K562 (cell line): Measurements from ENCODE around the gene UBE2E1. TPM values are rescaled to one million over a fixed set of nuclear protein-coding genes. Genes with fewer than 3 reads are reported as not detected.

Experiments
- CEBPB ChIP-seq: fragments of 450-650 bp; IDR thresholded peaks from 2 replicates; pipeline ENCODE4 v1.6.1; 2016; ENCODE audit warnings: missing genetic modification characterization, missing compliant biosample characterization
- CHD2 ChIP-seq: IDR thresholded peaks from 2 replicates; pipeline ENCODE4 v1.6.1; 2011; ENCODE audit warnings: low read depth, low read length
- JUN ChIP-seq, 2 experiments: sonication (generic) in 1 of 2; formaldehyde crosslinking in 1 of 2; IDR thresholded peaks; 2 replicates each; pipeline versions ENCODE4 v1.6.1 to v1.8.0; 2012 to 2022; ENCODE audit warnings: borderline replicate concordance in 2 of 2, mild to moderate bottlenecking in 2 of 2, improper control_type of control experiment in 1 of 2, low read depth in 1 of 2, low read length in 1 of 2, missing genetic modification reagents in 1 of 2
- KAT8 ChIP-seq: fragments of 450-650 bp; IDR thresholded peaks from 2 replicates; pipeline ENCODE4 v1.6.1; 2016; ENCODE audit warnings: low read depth, mild to moderate bottlenecking
- KDM2B ChIP-seq: fragments of 250-450 bp; sonication (Bioruptor Pico); IDR thresholded peaks from 2 replicates; pipeline ENCODE4 v1.8.0; 2021; ENCODE audit warnings: mild to moderate bottlenecking, moderate library complexity
- MYBL2 ChIP-seq, 2 experiments: fragments of 450-650 bp in 1 of 2; sonication (generic) in 1 of 2; formaldehyde crosslinking in 1 of 2; IDR thresholded peaks; 2 replicates each; pipeline versions ENCODE4 v1.6.1 to v1.8.1; 2017 to 2022; ENCODE audit warnings: borderline replicate concordance in 1 of 2, inconsistent platforms in 1 of 2, low read depth in 1 of 2, mild to moderate bottlenecking in 1 of 2, missing genetic modification reagents in 1 of 2, moderate library complexity in 1 of 2
- TAF1 ChIP-seq: IDR thresholded peaks from 2 replicates; pipeline ENCODE4 v1.6.1; 2011; ENCODE audit warnings: mild to moderate bottlenecking, low read length, moderate library complexity; ENCODE audit not compliant: insufficient read depth, control insufficient read depth, severe bottlenecking; ENCODE audit errors: extremely low read depth
- TAF9B ChIP-seq: fragments of 450-650 bp; IDR thresholded peaks from 2 replicates; pipeline ENCODE4 v1.6.1; 2018; ENCODE audit warnings: mild to moderate bottlenecking; ENCODE audit not compliant: partially characterized antibody
- ZBTB11 ChIP-seq, 3 experiments: fragments of 200-800 bp in 1 of 3; fragments of 250-450 bp in 1 of 3; fragments of 450-650 bp in 1 of 3; sonication (Bioruptor Pico) in 1 of 3; sonication (Bioruptor generic) in 1 of 3; formaldehyde crosslinking in 1 of 3; IDR thresholded peaks; 2 replicates each; pipeline versions ENCODE4 v1.6.1 to v1.8.0; 2016 to 2022; ENCODE audit warnings: mild to moderate bottlenecking in 2 of 3, missing genetic modification characterization in 2 of 3, missing compliant biosample characterization in 1 of 3, moderate library complexity in 1 of 3
- ZEB2 ChIP-seq: fragments of 450-650 bp; IDR thresholded peaks from 2 replicates; pipeline ENCODE4 v1.6.1; 2016
- ZNF311 ChIP-seq: fragments of 250-450 bp; sonication (Bioruptor Pico); IDR thresholded peaks from 2 replicates; pipeline ENCODE4 v1.4.0; 2020; ENCODE audit warnings: mild to moderate bottlenecking, moderate library complexity
- polyA plus RNA-seq, 8 experiments: library from polyadenylated mRNA; depleted of rRNA in 4 of 8; stranded (reverse) in 5 of 8; unstranded in 3 of 8; fragments of >200 nt; fragmentation: Nextera tagmentation in 2 of 8; fragmentation: Illumina TruSeq in 1 of 8; extraction: Ambion mirVana in 2 of 8; extraction: Trizol in 1 of 8; gene quantifications; 2 replicates each; pipeline versions ENCODE4 v1.2.1 to v1.2.3, GENCODE V29; 2011 to 2014; ENCODE audit warnings: inconsistent platforms in 1 of 8, missing spikeins in 1 of 8
- total RNA-seq, 7 experiments: library from RNA; depleted of rRNA in 6 of 7; stranded (reverse); fragments of >200 nt in 6 of 7; fragmentation: Illumina TruSeq in 2 of 7; extraction: Trizol in 2 of 7; gene quantifications; 2 replicates each; pipeline versions ENCODE4 v1.2.1 to v1.2.3, GENCODE V29; 2011 to 2021; ENCODE audit warnings: low replicate concordance in 1 of 7
- TF ChIP-seq, protein P1 (sequence below): IDR thresholded peaks from 2 replicates; pipeline ENCODE4 v1.6.1; 2014; ENCODE audit warnings: antibody characterized with exemption
- TF ChIP-seq, protein P2 (sequence below): sonication (generic); formaldehyde crosslinking; IDR thresholded peaks from 2 replicates; pipeline ENCODE4 v1.9.0; 2022; ENCODE audit warnings: mild to moderate bottlenecking, missing genetic modification reagents
- TF ChIP-seq, protein P3 (sequence below): sonication (generic); formaldehyde crosslinking; IDR thresholded peaks from 2 replicates; pipeline ENCODE4 v1.8.1; 2022; ENCODE audit warnings: missing genetic modification reagents
- TF ChIP-seq, protein P4 (sequence below): sonication (generic); formaldehyde crosslinking; IDR thresholded peaks from 2 replicates; pipeline ENCODE4 v1.8.0; 2022; ENCODE audit warnings: mild to moderate bottlenecking, missing genetic modification reagents, borderline replicate concordance

UBE2E1 gene
- total and polyA plus RNA-seq, 9 of the 15 experiments (the other 6 are each of a cell fraction or from before 2014, with no cell fraction given): 54.4 to 294 (median 165) TPM

GRCh38 chr3:23916886-23917678, 111.3 kb downstream of the UBE2E1 start, which contains the start of the genes NKIRAS1 and RPL15 (continued):
- TF ChIP-seq, protein P1, sequence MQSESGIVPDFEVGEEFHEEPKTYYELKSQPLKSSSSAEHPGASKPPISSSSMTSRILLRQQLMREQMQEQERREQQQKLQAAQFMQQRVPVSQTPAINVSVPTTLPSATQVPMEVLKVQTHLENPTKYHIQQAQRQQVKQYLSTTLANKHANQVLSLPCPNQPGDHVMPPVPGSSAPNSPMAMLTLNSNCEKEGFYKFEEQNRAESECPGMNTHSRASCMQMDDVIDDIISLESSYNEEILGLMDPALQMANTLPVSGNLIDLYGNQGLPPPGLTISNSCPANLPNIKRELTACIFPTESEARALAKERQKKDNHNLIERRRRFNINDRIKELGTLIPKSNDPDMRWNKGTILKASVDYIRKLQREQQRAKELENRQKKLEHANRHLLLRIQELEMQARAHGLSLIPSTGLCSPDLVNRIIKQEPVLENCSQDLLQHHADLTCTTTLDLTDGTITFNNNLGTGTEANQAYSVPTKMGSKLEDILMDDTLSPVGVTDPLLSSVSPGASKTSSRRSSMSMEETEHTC: no peak; the same call in 1 of the 2 replicates
- TF ChIP-seq CEBPB (tag): no peak
- TF ChIP-seq TAF1: peak; percentile 99
- TF ChIP-seq ZNF311 (CRISPR knock-in tag): peak; percentile 69; the same call in 1 of the 2 replicates
- 0 out of 2 replicates have a peak, but pooled peaks have one; percentile 10 for TF ChIP-seq KDM2B (CRISPR knock-in tag)
- 0 out of 2 replicates have a peak, but pooled peaks have one; percentile 64 for TF ChIP-seq KAT8
- peak; percentile 34 to 91 (median 67); a peak in 3 of 6 replicates for TF ChIP-seq ZBTB11 (CRISPR knock-in tag; IDR thresholded peaks at IDR 0.05)
- peak; percentile 84 for TF ChIP-seq CHD2
- TF ChIP-seq, protein P2, sequence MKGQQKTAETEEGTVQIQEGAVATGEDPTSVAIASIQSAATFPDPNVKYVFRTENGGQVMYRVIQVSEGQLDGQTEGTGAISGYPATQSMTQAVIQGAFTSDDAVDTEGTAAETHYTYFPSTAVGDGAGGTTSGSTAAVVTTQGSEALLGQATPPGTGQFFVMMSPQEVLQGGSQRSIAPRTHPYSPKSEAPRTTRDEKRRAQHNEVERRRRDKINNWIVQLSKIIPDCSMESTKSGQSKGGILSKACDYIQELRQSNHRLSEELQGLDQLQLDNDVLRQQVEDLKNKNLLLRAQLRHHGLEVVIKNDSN (CRISPR knock-in tag): peak; percentile 59
- TF ChIP-seq, protein P3, sequence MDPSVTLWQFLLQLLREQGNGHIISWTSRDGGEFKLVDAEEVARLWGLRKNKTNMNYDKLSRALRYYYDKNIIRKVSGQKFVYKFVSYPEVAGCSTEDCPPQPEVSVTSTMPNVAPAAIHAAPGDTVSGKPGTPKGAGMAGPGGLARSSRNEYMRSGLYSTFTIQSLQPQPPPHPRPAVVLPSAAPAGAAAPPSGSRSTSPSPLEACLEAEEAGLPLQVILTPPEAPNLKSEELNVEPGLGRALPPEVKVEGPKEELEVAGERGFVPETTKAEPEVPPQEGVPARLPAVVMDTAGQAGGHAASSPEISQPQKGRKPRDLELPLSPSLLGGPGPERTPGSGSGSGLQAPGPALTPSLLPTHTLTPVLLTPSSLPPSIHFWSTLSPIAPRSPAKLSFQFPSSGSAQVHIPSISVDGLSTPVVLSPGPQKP (CRISPR knock-in tag): 0 out of 2 replicates have a peak, but pooled peaks have one; percentile 30
- peak; percentile 63; the same call in 1 of the 2 replicates for TF ChIP-seq JUN (IDR thresholded peaks at IDR 0.05; ENCODE audit: borderline replicate concordance, low read depth, low read length)
- no peak for TF ChIP-seq JUN (CRISPR knock-in tag; IDR thresholded peaks at IDR 0.05; ENCODE audit: borderline replicate concordance)
- TF ChIP-seq TAF9B: peak; percentile 100
- no peak for TF ChIP-seq MYBL2 (IDR thresholded peaks at IDR 0.05; ENCODE audit: low read depth)
- no peak for TF ChIP-seq MYBL2 (CRISPR knock-in tag; IDR thresholded peaks at IDR 0.05; ENCODE audit: borderline replicate concordance)
- TF ChIP-seq ZEB2: no peak; the same call in 1 of the 2 replicates
- TF ChIP-seq, protein P4, sequence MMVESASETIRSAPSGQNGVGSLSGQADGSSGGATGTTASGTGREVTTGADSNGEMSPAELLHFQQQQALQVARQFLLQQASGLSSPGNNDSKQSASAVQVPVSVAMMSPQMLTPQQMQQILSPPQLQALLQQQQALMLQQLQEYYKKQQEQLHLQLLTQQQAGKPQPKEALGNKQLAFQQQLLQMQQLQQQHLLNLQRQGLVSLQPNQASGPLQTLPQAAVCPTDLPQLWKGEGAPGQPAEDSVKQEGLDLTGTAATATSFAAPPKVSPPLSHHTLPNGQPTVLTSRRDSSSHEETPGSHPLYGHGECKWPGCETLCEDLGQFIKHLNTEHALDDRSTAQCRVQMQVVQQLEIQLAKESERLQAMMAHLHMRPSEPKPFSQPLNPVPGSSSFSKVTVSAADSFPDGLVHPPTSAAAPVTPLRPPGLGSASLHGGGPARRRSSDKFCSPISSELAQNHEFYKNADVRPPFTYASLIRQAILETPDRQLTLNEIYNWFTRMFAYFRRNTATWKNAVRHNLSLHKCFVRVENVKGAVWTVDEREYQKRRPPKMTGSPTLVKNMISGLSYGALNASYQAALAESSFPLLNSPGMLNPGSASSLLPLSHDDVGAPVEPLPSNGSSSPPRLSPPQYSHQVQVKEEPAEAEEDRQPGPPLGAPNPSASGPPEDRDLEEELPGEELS (CRISPR knock-in tag): peak; percentile 65; the same call in 1 of the 2 replicates
